ENCODE measurements around the gene EDARADD.

GRCh38 chr1:236469466-236469865, 75.4 kb downstream of the EDARADD start:
- TF ChIP-seq, protein P1, sequence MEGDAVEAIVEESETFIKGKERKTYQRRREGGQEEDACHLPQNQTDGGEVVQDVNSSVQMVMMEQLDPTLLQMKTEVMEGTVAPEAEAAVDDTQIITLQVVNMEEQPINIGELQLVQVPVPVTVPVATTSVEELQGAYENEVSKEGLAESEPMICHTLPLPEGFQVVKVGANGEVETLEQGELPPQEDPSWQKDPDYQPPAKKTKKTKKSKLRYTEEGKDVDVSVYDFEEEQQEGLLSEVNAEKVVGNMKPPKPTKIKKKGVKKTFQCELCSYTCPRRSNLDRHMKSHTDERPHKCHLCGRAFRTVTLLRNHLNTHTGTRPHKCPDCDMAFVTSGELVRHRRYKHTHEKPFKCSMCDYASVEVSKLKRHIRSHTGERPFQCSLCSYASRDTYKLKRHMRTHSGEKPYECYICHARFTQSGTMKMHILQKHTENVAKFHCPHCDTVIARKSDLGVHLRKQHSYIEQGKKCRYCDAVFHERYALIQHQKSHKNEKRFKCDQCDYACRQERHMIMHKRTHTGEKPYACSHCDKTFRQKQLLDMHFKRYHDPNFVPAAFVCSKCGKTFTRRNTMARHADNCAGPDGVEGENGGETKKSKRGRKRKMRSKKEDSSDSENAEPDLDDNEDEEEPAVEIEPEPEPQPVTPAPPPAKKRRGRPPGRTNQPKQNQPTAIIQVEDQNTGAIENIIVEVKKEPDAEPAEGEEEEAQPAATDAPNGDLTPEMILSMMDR (IDR thresholded peaks at IDR 0.05; ENCODE audit: low read length), result no peak
- TF ChIP-seq EZH2 (IDR thresholded peaks at IDR 0.05; ENCODE audit: borderline replicate concordance, low read length), result no peak

Measured in OCI-LY1 (cell line).